Type B pancreatic cell (in vitro differentiated cells): Measurements from ENCODE around the gene MMRN2. TPM values are rescaled to one million over a fixed set of nuclear protein-coding genes. Genes with fewer than 3 reads are reported as not detected.
A peak's percentile ranks its signal among the peaks of the same experiment; 100 is the strongest.

Experiments
- DNase-seq: peaks from one replicate; pipeline ENCODE4 v3.0.0; 2021; ENCODE audit warnings: mixed read lengths; ENCODE audit not compliant: unreplicated experiment; ENCODE audit errors: extremely low spot score
- H3K27ac Mint-ChIP-seq: 2 replicates; pipeline ENCODE4 v1.8.0; 2021; ENCODE audit warnings: mild to moderate bottlenecking, mixed read lengths
- H3K27me3 Mint-ChIP-seq: 2 replicates; pipeline ENCODE4 v1.8.0; 2021; ENCODE audit warnings: mixed read lengths
- H3K36me3 Mint-ChIP-seq: 2 replicates; pipeline ENCODE4 v1.8.0; 2021; ENCODE audit warnings: mixed read lengths
- H3K4me1 Mint-ChIP-seq: one replicate; pipeline ENCODE4 v1.8.0; 2021; ENCODE audit warnings: mixed read lengths; ENCODE audit not compliant: unreplicated experiment
- H3K4me3 Mint-ChIP-seq: 2 replicates; pipeline ENCODE4 v1.8.0; 2021; ENCODE audit warnings: mild to moderate bottlenecking, mixed read lengths
- H3K9me3 Mint-ChIP-seq: 2 replicates; pipeline ENCODE4 v1.8.0; 2021; ENCODE audit warnings: mixed read lengths
- total RNA-seq: library from RNA; stranded (reverse); gene quantifications from 2 replicates; pipeline ENCODE4 v1.2.1, GENCODE V29; 2021; ENCODE audit warnings: low replicate concordance
- TF ChIP-seq, protein P1 (sequence below): fragments of 200-600 bp; sonication (generic); conservative IDR thresholded peaks from 2 replicates; pipeline ENCODE4 v1.5.0; 2021; ENCODE audit warnings: antibody characterized with exemption, mild to moderate bottlenecking

Gene MMRN2
- total RNA-seq, 1 donor from 2014 or later: 5.5 TPM

DNA sequence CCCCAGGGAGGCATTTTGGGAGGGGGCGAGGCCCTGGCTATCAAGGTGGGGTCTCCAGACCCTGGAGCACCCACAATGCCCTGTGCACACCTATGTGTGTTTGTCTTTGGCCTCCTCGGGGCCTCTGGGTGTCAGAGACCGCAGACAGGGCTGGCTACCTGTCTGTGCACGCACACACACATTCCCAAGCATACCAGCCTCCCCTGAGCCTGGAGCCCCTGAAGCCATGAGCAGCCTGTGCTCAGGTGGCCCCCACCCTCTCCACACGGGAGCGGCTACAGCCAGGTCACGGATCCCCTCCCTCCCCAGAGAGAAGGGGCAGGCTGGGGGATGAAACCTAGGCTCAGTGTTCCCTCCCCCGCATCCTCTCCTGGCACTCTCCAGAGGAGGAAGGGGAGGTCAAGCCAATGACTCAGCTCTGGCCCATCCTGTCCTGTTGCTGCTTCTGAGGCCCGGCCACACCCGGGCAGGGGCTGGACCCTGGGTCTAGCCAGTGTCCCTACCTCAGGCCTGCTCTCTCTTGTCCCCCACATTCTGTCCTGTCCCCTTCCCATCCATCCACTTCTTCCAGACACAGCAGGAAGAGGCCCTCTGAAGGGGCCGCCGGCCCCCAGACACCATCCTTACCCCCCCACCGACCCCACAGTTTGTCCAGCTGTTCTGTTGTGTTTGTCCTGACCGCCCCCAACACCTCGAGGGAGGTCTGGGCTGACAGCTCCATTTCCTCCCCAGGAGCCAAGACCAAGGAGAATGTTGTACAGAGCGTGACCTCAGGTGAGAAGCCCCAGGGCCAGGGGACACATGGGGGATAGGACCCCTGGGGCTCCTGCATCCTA is 1.7 kb upstream of the MMRN2 start:
- H3K4me1 Mint-ChIP-seq: peaks cover 21% of the 10 kb centered on the region

DNA sequence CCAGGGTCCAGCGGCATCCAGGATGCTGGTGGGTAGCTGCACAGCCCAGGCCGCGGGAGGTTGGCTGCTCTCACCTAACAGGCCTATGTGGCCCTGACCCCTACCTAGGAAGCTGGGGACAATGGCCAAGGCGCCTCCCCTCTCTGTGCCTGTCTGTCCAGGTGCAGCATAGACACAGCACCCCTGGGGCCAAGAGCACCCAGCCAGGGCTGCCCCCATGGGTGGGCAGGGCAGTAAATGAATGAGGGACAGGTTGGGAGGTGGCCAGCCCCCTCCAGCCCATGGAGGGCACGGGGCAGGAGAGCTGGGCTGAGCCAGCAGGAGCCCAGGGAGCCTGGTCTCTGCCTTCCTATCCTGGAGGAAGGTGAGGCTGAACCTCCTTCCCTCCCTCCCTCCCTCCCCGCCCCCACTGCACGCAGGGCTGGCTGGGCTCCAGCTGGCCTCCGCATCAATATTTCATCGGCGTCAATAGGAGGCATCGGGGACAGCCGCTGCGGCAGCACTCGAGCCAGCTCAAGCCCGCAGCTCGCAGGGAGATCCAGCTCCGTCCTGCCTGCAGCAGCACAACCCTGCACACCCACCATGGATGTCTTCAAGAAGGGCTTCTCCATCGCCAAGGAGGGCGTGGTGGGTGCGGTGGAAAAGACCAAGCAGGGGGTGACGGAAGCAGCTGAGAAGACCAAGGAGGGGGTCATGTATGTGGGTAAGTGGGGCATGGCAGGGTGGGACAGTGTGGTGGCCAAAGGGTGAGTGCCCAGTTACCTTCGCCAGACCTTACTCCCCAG is 893 bp upstream of the MMRN2 start, which contains the start of gene SNCG:
TSS of gene SNCG (plus strand) at position 484 of the 785 bp plus-strand sequence. CDS start at position 583, 99 bp downstream.
- Mint-ChIP-seq H3K27ac (peak within 1 kb of the TSS; percentile 74), H3K36me3 (no peaks in the 10 kb centered on the region), H3K4me1 (peaks cover 24% of the 10 kb centered on the region), H3K9me3 (no peaks in the 10 kb centered on the region), H3K27me3 (no peaks in the 10 kb centered on the region), H3K4me3 (peak within 1 kb of the TSS; percentile 86)
- no peak for DNase-seq
- TF ChIP-seq, protein P1, sequence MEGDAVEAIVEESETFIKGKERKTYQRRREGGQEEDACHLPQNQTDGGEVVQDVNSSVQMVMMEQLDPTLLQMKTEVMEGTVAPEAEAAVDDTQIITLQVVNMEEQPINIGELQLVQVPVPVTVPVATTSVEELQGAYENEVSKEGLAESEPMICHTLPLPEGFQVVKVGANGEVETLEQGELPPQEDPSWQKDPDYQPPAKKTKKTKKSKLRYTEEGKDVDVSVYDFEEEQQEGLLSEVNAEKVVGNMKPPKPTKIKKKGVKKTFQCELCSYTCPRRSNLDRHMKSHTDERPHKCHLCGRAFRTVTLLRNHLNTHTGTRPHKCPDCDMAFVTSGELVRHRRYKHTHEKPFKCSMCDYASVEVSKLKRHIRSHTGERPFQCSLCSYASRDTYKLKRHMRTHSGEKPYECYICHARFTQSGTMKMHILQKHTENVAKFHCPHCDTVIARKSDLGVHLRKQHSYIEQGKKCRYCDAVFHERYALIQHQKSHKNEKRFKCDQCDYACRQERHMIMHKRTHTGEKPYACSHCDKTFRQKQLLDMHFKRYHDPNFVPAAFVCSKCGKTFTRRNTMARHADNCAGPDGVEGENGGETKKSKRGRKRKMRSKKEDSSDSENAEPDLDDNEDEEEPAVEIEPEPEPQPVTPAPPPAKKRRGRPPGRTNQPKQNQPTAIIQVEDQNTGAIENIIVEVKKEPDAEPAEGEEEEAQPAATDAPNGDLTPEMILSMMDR: no peak

More for the DNA sequence above, 1.7 kb upstream of the MMRN2 start:
- peak overlapping the region; percentile 74 for H3K27ac Mint-ChIP-seq
- no peaks in the 10 kb centered on the region for H3K9me3 Mint-ChIP-seq
- TF ChIP-seq, protein P1: no peak
- no peaks in the 10 kb centered on the region for H3K27me3 Mint-ChIP-seq
- DNase-seq: no peak
- H3K4me3 Mint-ChIP-seq: peak overlapping the region; percentile 86
- no peaks in the 10 kb centered on the region for H3K36me3 Mint-ChIP-seq

DNA sequence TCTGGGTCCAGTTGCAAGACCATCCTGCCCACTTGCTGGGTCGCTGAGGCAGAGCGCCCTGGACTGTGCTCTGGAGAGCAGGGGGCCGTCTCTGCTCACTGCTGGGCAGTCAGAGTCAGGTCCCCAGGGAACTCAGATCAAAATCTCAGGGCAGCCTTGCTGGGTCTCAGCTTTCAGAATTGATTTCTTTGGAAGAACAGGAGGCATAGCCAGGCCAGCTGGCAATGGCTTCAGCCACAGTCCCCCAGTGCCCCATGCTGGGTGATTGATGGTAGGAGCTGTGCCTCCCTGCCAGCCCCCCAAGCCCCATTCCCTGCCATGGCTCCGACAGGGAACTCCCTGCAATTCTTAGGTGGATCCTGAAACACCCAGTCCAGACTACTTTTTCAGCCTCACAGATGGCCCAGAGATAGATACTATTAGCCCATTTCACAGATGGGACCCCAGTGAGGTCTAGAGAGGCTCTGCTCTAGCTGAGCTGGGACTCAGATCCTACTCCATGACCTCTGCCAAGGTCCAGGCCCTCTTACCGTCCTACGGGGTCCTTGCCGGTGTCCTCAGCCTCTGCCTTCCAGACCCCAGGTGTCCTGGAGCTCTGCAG is 467 bp downstream of the MMRN2 start:
- DNase-seq: no peak
- H3K4me3 Mint-ChIP-seq: no peak overlapping the region
- TF ChIP-seq, protein P1: no peak
- H3K36me3 Mint-ChIP-seq: peaks cover 6% of the 10 kb centered on the region
- H3K4me1 Mint-ChIP-seq: peaks cover 24% of the 10 kb centered on the region
- H3K9me3 Mint-ChIP-seq: peaks cover 12% of the 10 kb centered on the region
- no peaks in the 10 kb centered on the region for H3K27me3 Mint-ChIP-seq
- H3K27ac Mint-ChIP-seq: no peak overlapping the region

DNA sequence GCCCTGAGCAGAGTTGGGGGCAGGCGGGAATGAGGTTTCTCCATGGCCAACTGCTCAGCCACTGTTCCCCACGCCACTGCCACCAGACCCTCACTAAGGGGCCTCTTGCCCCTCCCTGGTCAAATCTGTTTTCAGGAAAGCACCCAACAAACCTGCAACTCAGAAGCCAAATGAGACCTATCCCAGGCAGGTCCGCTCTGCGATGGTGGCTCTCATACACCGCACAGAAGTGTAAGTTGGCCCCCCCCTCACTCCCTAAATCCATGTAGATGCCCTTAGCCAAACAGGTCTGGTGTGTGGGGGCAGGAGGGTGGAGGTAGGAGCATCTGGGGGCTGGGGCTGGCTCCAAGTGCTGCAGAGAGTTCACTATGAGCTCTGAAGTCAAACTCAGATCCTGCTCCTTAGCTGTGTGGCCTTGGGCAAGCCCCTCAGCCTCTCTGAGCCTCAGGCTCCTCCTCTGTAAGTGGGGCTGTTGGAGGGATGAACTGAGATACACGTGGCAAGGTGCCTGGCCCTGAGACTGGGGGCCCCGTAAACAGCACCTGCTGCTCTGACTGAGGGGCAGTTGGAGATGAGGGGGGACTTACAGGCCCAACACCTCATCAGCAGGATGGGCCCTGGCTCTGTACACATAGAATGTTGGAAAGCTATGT is 1.1 kb downstream of the MMRN2 start:
- Mint-ChIP-seq H3K4me3 (no peak overlapping the region), H3K4me1 (peaks cover 24% of the 10 kb centered on the region), H3K9me3 (peaks cover 14% of the 10 kb centered on the region), H3K27ac (no peak overlapping the region), H3K27me3 (no peaks in the 10 kb centered on the region), H3K36me3 (peaks cover 8% of the 10 kb centered on the region)
- TF ChIP-seq, protein P1: no peak
- no peak for DNase-seq
